ENCODE results near the gene NXNL1.

NXNL1 gene

DNA sequence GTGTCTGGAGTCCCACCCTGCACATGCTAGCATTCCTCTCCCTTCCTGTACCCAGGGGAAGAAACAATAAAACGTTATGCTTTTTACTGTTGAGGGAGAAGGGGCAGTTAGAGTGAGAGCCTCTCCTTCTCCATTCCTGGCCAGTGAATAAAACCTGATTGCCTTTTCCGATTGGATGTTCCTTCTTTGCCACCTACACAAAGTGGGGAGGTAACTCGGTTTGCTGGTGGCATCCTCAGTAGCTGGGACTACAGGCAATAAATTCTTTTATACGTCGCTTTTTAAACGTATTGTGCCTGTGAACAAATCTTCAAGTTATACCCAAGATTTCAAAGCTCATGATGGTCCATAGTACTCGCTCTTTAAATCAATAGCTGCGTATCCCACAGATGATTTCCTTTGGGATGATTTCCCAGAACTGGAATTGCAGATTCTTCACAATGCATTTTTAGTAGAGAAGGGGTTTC, 41.5 kb downstream of the NXNL1 start:
- DNase-seq, result no peak

DNA sequence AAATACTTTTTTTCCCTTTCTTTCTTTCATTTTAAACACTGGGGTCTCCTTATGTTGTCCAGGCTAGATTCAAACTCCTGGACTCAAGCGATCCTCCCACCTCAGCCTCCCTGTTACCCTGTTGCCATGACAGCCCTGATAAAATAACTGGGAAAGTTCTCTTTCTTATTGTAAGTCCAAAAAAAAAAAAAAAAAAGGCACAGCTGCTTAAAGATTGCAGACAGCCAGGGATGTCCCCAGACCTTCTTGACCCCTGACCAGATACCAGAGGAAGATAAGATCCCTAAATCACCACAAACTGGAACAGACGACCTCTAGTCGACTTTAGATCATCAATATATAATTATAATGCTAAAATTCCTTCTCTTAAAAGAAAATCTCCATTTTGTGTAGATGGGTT, 42.0 kb downstream of the NXNL1 start:
- DNase-seq, result no peak

DNA sequence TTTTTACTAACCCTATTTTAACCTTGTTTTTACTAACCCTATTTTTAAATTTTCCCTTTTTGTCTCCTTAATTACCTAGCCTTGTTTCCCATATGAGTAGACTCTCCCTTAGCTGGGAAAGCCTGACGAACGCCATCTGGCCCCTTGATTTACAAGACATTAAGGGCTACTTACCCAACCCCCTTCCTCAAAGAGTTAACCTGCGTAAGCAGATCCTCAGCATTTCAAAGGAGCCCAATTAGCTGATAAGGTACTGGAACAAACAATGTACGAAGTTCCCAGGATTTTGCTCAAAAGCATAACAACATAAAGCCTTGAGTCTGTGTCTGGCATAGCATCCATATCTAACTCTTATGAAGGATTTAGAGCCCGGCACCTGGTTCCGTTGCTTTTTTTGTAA, 45.6 kb downstream of the NXNL1 start:
- DNase-seq, result no peak

DNA sequence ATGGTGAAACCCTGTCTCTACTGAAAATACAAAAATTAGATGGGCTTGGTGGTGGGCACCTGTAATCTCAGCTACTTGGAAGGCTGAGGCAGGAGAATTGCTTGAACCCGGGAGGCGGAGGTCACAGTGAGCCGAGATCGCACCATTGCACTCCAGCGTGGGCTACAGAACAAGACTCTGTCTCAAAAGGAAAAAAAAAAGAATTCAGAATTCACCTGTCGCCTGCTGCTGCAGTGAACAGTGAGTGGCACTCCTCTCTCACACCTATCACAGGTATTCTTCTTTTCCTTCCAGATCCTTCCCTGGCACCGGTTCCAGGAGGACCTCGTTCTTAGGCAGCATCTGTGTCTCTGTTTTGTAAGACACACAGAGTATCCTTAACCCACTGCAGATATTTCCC, 46.6 kb downstream of the NXNL1 start:
- DNase-seq, result no peak

DNA sequence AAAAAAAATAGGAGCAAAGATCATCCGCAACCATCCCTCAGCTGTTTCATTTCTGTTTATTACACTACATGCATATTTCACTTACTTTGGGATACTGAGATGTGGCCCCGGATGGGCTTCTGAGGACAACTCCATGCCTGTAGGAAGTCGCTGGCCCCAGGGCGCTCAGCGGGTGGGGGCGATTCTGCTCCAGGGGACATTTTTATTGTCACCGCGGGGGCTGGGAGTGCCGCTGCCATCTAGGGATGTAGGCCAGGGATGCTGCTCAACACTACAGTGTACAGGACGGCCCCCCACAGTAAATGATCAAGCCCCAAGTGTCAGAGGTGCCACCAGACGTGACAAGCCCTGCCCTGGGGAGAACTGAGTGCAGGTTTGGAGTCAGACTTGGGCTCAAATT, 48.9 kb downstream of the NXNL1 start:
- DNase-seq, result no peak

GRCh38 chr19:17409990-17410389, 50.7 kb downstream of the NXNL1 start:
- DNase-seq, result no peak

DNA sequence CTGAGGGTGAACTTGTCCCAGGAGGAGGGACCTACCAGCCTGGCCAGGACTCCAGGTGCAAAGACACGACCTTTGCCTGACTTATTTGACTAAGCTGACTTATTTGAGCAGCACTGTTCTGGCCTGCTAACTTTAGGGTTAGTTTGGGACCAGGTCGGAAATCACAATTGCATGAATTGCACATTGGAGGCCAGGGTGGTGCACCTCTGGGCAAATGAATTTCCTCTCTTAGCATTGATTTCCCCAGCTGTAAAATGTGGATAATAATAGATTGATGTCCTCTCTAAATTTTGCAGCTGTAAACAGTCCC, 53.9 kb downstream of the NXNL1 start:
- DNase-seq, result no peak

- no peak for DNase-seq
These were observed 54.5 kb downstream of the NXNL1 start for GRCh38 chr19:17406046-17406886.

Measured in NCI-H2081 treated with DMSO at 0.1 percent for 48 hours (cell line).